GM18858 (cell line): ENCODE data around the gene TXNL4B.

Experiments used
- ATAC-seq: cut with Tn5 transposase; IDR thresholded peaks from one replicate; pipeline ENCODE4 v1.9.1; 2021; ENCODE audit not compliant: unreplicated experiment

The TXNL4B gene

GRCh38 chr16:72042157-72042660 is 51.2 kb downstream of the TXNL4B start:
- ATAC-seq: no peak

- ATAC-seq: no peak
Measured at GRCh38 chr16:72036098-72036497, 57.3 kb downstream of the TXNL4B start.
